Loucy (cell line): ENCODE data around the gene FMNL2.

Source experiments
- EZH2phosphoT487 ChIP-seq: fragments of 200-600 bp; IDR thresholded peaks from 2 replicates; pipeline ENCODE4 v1.6.1; 2018; ENCODE audit warnings: antibody characterized with exemption, mild to moderate bottlenecking, moderate library complexity, borderline replicate concordance
- TF ChIP-seq, protein P1 (sequence below): fragments of 200-600 bp; sonication (generic); conservative IDR thresholded peaks from 2 replicates; pipeline ENCODE4 v1.5.1; 2014; ENCODE audit warnings: mild to moderate bottlenecking, antibody characterized with exemption, low read length

DNA sequence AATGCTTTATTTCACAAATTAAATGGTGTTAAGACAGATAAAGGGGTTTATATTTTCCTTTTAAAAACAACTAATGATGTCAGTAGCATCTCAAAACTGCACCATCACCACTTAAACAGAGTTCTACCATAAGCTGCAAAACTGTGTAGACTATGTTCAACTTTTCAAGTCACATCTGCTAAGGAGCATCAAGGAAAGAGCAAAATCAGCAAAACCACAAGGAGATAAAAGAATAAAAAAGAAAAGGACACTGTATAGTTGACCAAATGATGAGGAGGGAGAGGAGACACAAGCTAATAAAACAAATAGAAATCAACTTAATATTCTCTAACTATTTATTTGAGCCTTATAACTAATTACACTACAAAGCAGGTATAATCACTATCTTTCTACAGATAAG, 348.4 kb downstream of the FMNL2 start:
- TF ChIP-seq, protein P1, sequence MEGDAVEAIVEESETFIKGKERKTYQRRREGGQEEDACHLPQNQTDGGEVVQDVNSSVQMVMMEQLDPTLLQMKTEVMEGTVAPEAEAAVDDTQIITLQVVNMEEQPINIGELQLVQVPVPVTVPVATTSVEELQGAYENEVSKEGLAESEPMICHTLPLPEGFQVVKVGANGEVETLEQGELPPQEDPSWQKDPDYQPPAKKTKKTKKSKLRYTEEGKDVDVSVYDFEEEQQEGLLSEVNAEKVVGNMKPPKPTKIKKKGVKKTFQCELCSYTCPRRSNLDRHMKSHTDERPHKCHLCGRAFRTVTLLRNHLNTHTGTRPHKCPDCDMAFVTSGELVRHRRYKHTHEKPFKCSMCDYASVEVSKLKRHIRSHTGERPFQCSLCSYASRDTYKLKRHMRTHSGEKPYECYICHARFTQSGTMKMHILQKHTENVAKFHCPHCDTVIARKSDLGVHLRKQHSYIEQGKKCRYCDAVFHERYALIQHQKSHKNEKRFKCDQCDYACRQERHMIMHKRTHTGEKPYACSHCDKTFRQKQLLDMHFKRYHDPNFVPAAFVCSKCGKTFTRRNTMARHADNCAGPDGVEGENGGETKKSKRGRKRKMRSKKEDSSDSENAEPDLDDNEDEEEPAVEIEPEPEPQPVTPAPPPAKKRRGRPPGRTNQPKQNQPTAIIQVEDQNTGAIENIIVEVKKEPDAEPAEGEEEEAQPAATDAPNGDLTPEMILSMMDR: no peak
- TF ChIP-seq EZH2phosphoT487: no peak
